ENCODE measurements around the gene TRA2A.

- TF ChIP-seq POLR2AphosphoS5 (IDR thresholded peaks at IDR 0.05; ENCODE audit: low read depth, low read length) (peak; percentile 99), SIN3A (IDR thresholded peaks at IDR 0.05; ENCODE audit: borderline replicate concordance, insufficient read depth, low read length) (0 out of 2 replicates have a peak, but pooled peaks have one; percentile 42)
Observed at GRCh38 chr7:23531794-23532489, at the start of gene TRA2A.

Measured in PFSK-1 (cell line).